ENCODE results near the gene PLCH2. TPM values are rescaled to one million over a fixed set of nuclear protein-coding genes. Genes with fewer than 3 reads are reported as not detected.

Gene PLCH2
- total and polyA plus RNA-seq, 10 of the 15 experiments (the other 5 are each of a cell fraction or from before 2014, with no cell fraction given): 0.03 to 0.73 (median 0.24) TPM; not detected in 3

DNA sequence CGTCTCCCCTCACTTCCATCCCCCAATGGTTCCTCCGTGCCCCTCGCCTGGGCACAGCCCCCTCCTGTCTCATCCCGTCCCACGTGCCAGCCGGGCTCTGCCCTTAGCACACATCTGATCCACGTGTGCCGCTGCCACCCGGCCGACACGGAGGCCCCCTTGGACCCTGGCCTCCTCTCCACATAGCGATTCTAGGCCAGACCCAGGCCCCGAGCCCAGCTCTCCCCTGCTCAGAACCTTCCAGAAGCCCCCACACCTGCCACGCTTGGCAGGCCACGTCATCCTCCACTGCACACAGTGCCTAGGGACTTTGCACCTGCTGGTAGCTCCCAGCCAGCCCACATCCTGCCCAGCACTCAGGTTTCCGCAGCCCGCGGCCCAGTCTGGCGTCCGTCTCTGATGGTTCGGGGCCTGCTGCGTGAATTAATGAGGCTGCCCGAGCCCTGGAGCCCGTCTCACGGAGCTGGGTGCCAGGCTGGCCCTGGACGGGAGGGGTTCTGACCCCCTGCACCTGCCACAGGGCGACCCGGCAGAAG, 20.1 kb downstream of the PLCH2 start:
- ChIA-PET POLR2A (interaction anchor here (2.0 kb wide), 1 partner anchor 89 kb away, joined by 9 read pairs; no protein-coding TSS in a partner anchor), CTCF (interaction anchor here (0.6 to 1.5 kb wide), 2 partner anchors 46 to 52 kb away, joined by 3 to 8 read pairs; no protein-coding TSS in a partner anchor), SMC1A (ENCODE audit: uncharacterized antibody, unreplicated experiment) (interaction anchor here (0.9 to 1.1 kb wide), 2 partner anchors 28 to 50 kb away, joined by 3 to 4 read pairs; no protein-coding TSS in a partner anchor), RAD21 (ENCODE audit: unreplicated experiment) (interaction anchor here (1.1 to 1.9 kb wide), 3 partner anchors 30 to 80 kb away, joined by 3 to 11 read pairs (median 4); partner anchors contain the start of gene PANK4)
- ATAC-seq: peak; percentile 86
- H3K4me1 ChIP-seq (ENCODE audit: control insufficient read depth, insufficient read depth, low read length): peaks cover 10% of the 10 kb centered on the region
- H3K4me3 ChIP-seq: no peak overlapping the region
- H3K36me3 ChIP-seq (ENCODE audit: control insufficient read depth in 2 of 2, insufficient read depth in 2 of 2, low read length in 1 of 2): no peaks in the 10 kb centered on the region
- peak overlapping the region; percentile 54 for H3K4me2 ChIP-seq (ENCODE audit: control insufficient read depth, insufficient read depth)
- no peaks in the 10 kb centered on the region for H4K20me1 ChIP-seq (ENCODE audit: control insufficient read depth, insufficient read depth)
- no peak for FAIRE-seq
- in situ Hi-C loops (cut with MboI): no loop called here
- peak; percentile 25 for DNase-seq (ENCODE audit: low read depth, low spot score)
- no TSS peak for BruUV-seq (replicated peaks)
- H3K27me3 ChIP-seq (replicated peaks in 1 of 2; ENCODE audit: control insufficient read depth in 2 of 2, insufficient read depth in 2 of 2, low read length in 1 of 2): no peaks in the 10 kb centered on the region
- no peaks in the 10 kb centered on the region for H3K79me2 ChIP-seq (ENCODE audit: control insufficient read depth, insufficient read depth, low read length)
- H3K27ac ChIP-seq (ENCODE audit: control insufficient read depth, insufficient read depth): no peak overlapping the region
- intact Hi-C loops (cut with micrococcal nuclease; ENCODE audit: unreplicated experiment): no loop called here
- 5% methylated on average over 26 of the region's 28 CpGs for WGBS (ENCODE audit: insufficient coverage, insufficient replicate concordance, low lambda C conversion rate, missing lambda C conversion rate)
- H3K9me3 ChIP-seq (replicated peaks; ENCODE audit: control insufficient read depth, insufficient read depth, low read length): no peaks in the 10 kb centered on the region
- H2AFZ ChIP-seq (ENCODE audit: control insufficient read depth, low read depth, low read length): no peak overlapping the region
- H3K9ac ChIP-seq (ENCODE audit: control insufficient read depth, insufficient read depth, low read length): no peak overlapping the region
- TF ChIP-seq ZZZ3 (IDR thresholded peaks at IDR 0.05; ENCODE audit: control insufficient read depth, insufficient read length, low read depth): no peak
- no peak for TF ChIP-seq ZBED1 (IDR thresholded peaks at IDR 0.05; ENCODE audit: borderline replicate concordance)
- no peak for TF ChIP-seq STAT1 (conservative IDR thresholded peaks at IDR 0.05)
- no peak for TF ChIP-seq TARDBP (IDR thresholded peaks at IDR 0.05; ENCODE audit: borderline replicate concordance)
- no peak for TF ChIP-seq KAT2A (conservative IDR thresholded peaks at IDR 0.05; ENCODE audit: control insufficient read depth, low read depth, low read length)
- TF ChIP-seq HDGF (IDR thresholded peaks at IDR 0.05): peak; percentile 66; the same call in 1 of the 2 replicates
- peak; percentile 20 to 37; a peak in 2 of 4 replicates for TF ChIP-seq IKZF2 (IDR thresholded peaks at IDR 0.05)
- TF ChIP-seq IKZF1 (conservative IDR thresholded peaks at IDR 0.05): peak; percentile 78
- TF ChIP-seq TCF12 (IDR thresholded peaks at IDR 0.05; ENCODE audit: low read depth, low read length): peak; percentile 77; the same call in 1 of the 2 replicates
- no peak for TF ChIP-seq SUZ12 (IDR thresholded peaks at IDR 0.05; ENCODE audit: unreplicated experiment)
- peak; percentile 95 for TF ChIP-seq DPF2 (IDR thresholded peaks at IDR 0.05)
- no peak for TF ChIP-seq ZNF384 (IDR thresholded peaks at IDR 0.05; ENCODE audit: borderline replicate concordance, low read depth, low read length)
- peak; percentile 84 for TF ChIP-seq GATAD2B (conservative IDR thresholded peaks at IDR 0.05; ENCODE audit: low read depth)
- TF ChIP-seq, protein P1, sequence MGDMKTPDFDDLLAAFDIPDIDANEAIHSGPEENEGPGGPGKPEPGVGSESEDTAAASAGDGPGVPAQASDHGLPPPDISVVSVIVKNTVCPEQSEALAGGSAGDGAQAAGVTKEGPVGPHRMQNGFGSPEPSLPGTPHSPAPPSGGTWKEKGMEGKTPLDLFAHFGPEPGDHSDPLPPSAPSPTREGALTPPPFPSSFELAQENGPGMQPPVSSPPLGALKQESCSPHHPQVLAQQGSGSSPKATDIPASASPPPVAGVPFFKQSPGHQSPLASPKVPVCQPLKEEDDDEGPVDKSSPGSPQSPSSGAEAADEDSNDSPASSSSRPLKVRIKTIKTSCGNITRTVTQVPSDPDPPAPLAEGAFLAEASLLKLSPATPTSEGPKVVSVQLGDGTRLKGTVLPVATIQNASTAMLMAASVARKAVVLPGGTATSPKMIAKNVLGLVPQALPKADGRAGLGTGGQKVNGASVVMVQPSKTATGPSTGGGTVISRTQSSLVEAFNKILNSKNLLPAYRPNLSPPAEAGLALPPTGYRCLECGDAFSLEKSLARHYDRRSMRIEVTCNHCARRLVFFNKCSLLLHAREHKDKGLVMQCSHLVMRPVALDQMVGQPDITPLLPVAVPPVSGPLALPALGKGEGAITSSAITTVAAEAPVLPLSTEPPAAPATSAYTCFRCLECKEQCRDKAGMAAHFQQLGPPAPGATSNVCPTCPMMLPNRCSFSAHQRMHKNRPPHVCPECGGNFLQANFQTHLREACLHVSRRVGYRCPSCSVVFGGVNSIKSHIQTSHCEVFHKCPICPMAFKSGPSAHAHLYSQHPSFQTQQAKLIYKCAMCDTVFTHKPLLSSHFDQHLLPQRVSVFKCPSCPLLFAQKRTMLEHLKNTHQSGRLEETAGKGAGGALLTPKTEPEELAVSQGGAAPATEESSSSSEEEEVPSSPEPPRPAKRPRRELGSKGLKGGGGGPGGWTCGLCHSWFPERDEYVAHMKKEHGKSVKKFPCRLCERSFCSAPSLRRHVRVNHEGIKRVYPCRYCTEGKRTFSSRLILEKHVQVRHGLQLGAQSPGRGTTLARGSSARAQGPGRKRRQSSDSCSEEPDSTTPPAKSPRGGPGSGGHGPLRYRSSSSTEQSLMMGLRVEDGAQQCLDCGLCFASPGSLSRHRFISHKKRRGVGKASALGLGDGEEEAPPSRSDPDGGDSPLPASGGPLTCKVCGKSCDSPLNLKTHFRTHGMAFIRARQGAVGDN (IDR thresholded peaks at IDR 0.05): 0 out of 2 replicates have a peak, but pooled peaks have one; percentile 25
- TF ChIP-seq CHD1 (IDR thresholded peaks at IDR 0.05; ENCODE audit: low read depth, low read length): no peak
- peak; percentile 76; the same call in 1 of the 2 replicates for TF ChIP-seq HSF1 (IDR thresholded peaks at IDR 0.05; ENCODE audit: low read depth, low read length)
- TF ChIP-seq MEF2B (IDR thresholded peaks at IDR 0.05; ENCODE audit: partially characterized antibody, poor library complexity, severe bottlenecking): peak; percentile 60
- no peak for TF ChIP-seq HDAC6 (IDR thresholded peaks at IDR 0.05; ENCODE audit: unreplicated experiment)
- TF ChIP-seq CBX5 (IDR thresholded peaks at IDR 0.05; ENCODE audit: low read depth): no peak
- peak in 1 of 2 experiments; percentile 43; a peak in 1 of 4 replicates for TF ChIP-seq EP300 (IDR thresholded peaks at IDR 0.05; ENCODE audit: borderline replicate concordance in 1 of 2, control insufficient read depth in 1 of 2, low read depth in 2 of 2, low read length in 2 of 2)
- TF ChIP-seq NBN (IDR thresholded peaks at IDR 0.05): 0 out of 2 replicates have a peak, but pooled peaks have one; percentile 29

Measured in GM12878 (cell line).